Stomach (tissue), 9 donors: ENCODE results near the gene TBC1D10B. TPM values are rescaled to one million over a fixed set of nuclear protein-coding genes. Genes with fewer than 3 reads are reported as not detected.

Source experiments
- DNase-seq, 2 donors: peaks; one replicate each; pipeline versions ENCODE4 v3.0.0 to v3.0.0-alpha.2; 2013 to 2019
- H3K27ac ChIP-seq, 5 donors: fragments of 200-600 bp in 4 of 5; sonication (generic) in 4 of 5; one replicate each; pipeline ENCODE4 v1.5.1; 2013 to 2019; ENCODE audit warnings: mild to moderate bottlenecking in 1 of 5, moderate library complexity in 1 of 5
- H3K27me3 ChIP-seq, 3 donors: fragments of 200-600 bp; sonication (generic); one replicate each; pipeline ENCODE4 v1.5.1; 2017 to 2019; ENCODE audit warnings: mixed run types in 1 of 3
- H3K36me3 ChIP-seq, 4 donors: fragments of 200-600 bp; sonication (generic); 1 replicate in 3 of 4; 2 replicates in 1 of 4; pipeline ENCODE4 v1.5.1; 2016 to 2019
- H3K4me1 ChIP-seq, 4 donors: fragments of 200-600 bp; sonication (generic); one replicate each; pipeline ENCODE4 v1.5.1; 2016 to 2019
- H3K4me3 ChIP-seq, 4 donors: fragments of 200-600 bp; sonication (generic) in 3 of 4; one replicate each; pipeline ENCODE4 v1.5.1; 2016 to 2019; ENCODE audit warnings: mild to moderate bottlenecking in 1 of 4
- H3K9me3 ChIP-seq, 4 donors: fragments of 200-600 bp; sonication (generic); one replicate each; pipeline ENCODE4 v1.5.1; 2016 to 2019
- CTCF ChIP-seq, 7 experiments: fragments of 450-650 bp in 4 of 7; fragments of 200-600 bp in 3 of 7; sonication (generic) in 3 of 7; IDR thresholded peaks; one replicate each; pipeline ENCODE4 v1.5.1; 2016 to 2019; ENCODE audit warnings: antibody characterized with exemption in 7 of 7, control low read depth in 2 of 7, mild to moderate bottlenecking in 1 of 7
- EP300 ChIP-seq: sonication (generic); formaldehyde crosslinking; IDR thresholded peaks from one replicate; pipeline ENCODE4 v1.6.1; 2017; ENCODE audit warnings: antibody characterized with exemption
- POLR2A ChIP-seq, 4 donors: fragments of 450-650 bp; IDR thresholded peaks; one replicate each; pipeline ENCODE4 v1.6.1; 2016; ENCODE audit warnings: antibody characterized with exemption in 4 of 4, control low read depth in 2 of 4, mild to moderate bottlenecking in 1 of 4, moderate library complexity in 1 of 4
- POLR2AphosphoS5 ChIP-seq, 3 donors: sonication (generic); formaldehyde crosslinking; IDR thresholded peaks; one replicate each; pipeline ENCODE4 v1.6.1; 2016; ENCODE audit warnings: antibody characterized with exemption in 3 of 3
- WGBS, 5 donors: extraction: QIAGEN DNeasy Blood & Tissue Kit in 3 of 5; methylation state at CpG; one replicate each; pipeline versions ENCODE4 v1.1.5 to v1.1.7; 2013 to 2018; 5-methylcytosine and 5-hydroxymethylcytosine counted together
- intact Hi-C: fragments of 100-400 bp; cut with DNase I; formaldehyde crosslinking; loops from one replicate; pipeline ENCODE4 v1.15.1; 2023; ENCODE audit warnings: low total_unique reads
- polyA plus RNA-seq, 3 donors: library from polyadenylated mRNA; stranded (reverse); fragments of 200-250 nt; gene quantifications; one replicate each; pipeline ENCODE4 v1.2.3, GENCODE V29; 2013
- total RNA-seq, 5 donors: library from RNA; depleted of rRNA; stranded (reverse); fragments of >200 nt; gene quantifications; one replicate each; pipeline versions ENCODE4 v1.1.0 to v1.2.3, GENCODE V29; 2014 to 2016
- donor health status: healthy with polysubstance abuse.
- donor health status: Bipolar disorder and iron deficiency.
- donor health status: healthy.

The TBC1D10B gene
- total and polyA plus RNA-seq, 8 donors, result 20.5 to 89.2 (median 27.1) TPM

- peak within 1 kb of the TSS; percentile 82 to 92 (median 88) for H3K4me3 ChIP-seq
- H3K27ac ChIP-seq, result peak within 1 kb of the TSS; percentile 95 to 98 (median 97)
- H3K4me1 ChIP-seq, result peaks cover 49 to 72% (median 59%) of the 10 kb centered on the region in 4 donors
- WGBS, 5 donors, result 0 to 1% (median 0%) methylated on average over 35 to 45 of the region's 45 CpGs
- no peaks in the 10 kb centered on the region for H3K27me3 ChIP-seq
- H3K36me3 ChIP-seq, result peaks cover 50 to 71% (median 70%) of the 10 kb centered on the region in 4 donors
- no peaks in the 10 kb centered on the region for H3K9me3 ChIP-seq
- intact Hi-C loops, result no loop called here
- peak; percentile 96 to 99 for DNase-seq
- TF ChIP-seq POLR2AphosphoS5 (IDR thresholded peaks at IDR 0.05) (peak; percentile 85 to 98 (median 89)), CTCF (IDR thresholded peaks at IDR 0.05) (no peak)
Measured at GRCh38 chr16:30355144-30355953, 14.9 kb downstream of the TBC1D10B start, which contains the start of gene CD2BP2. CD2BP2 (minus strand) TSS chr16:30355308; CDS start chr16:30354681, 627 bp downstream.

GRCh38 chr16:30354423-30355143 lies 15.7 kb downstream of the TBC1D10B start:
- Histone ChIP-seq H3K27me3 (no peaks in the 10 kb centered on the region), H3K4me3 (peak overlapping the region; percentile 82 to 92 (median 88)), H3K36me3 (peaks cover 48 to 70% (median 68%) of the 10 kb centered on the region in 4 donors), H3K27ac (peak overlapping the region; percentile 95 to 98 (median 97)), H3K9me3 (no peaks in the 10 kb centered on the region), H3K4me1 (peaks cover 49 to 75% (median 59%) of the 10 kb centered on the region in 4 donors)
- TF ChIP-seq CTCF (IDR thresholded peaks at IDR 0.05) (no peak), POLR2AphosphoS5 (IDR thresholded peaks at IDR 0.05) (no peak), POLR2A (IDR thresholded peaks at IDR 0.05) (no peak), EP300 (no peak)
- DNase-seq, result no peak
- WGBS, 5 donors, result 0 to 2% (median 1%) methylated on average over 12 to 36 of the region's 36 CpGs
- intact Hi-C loops, result no loop called here

- WGBS, 5 donors, result 84 to 87% (median 85%) methylated on average over 20 to 23 of the region's 23 CpGs
- H3K27ac ChIP-seq, result peak overlapping the region in 4 of 5 donors; percentile 95 to 98 (median 97)
- H3K4me1 ChIP-seq, result peaks cover 49 to 75% (median 59%) of the 10 kb centered on the region in 4 donors
- intact Hi-C loops, result no loop called here
- no peak for DNase-seq
- H3K9me3 ChIP-seq, result no peaks in the 10 kb centered on the region
- no peaks in the 10 kb centered on the region for H3K27me3 ChIP-seq
- H3K4me3 ChIP-seq, result peak overlapping the region in 2 of 4 donors; percentile 89 to 92
- TF ChIP-seq POLR2A (IDR thresholded peaks at IDR 0.05) (no peak), POLR2AphosphoS5 (IDR thresholded peaks at IDR 0.05) (no peak), EP300 (no peak), CTCF (IDR thresholded peaks at IDR 0.05) (no peak)
- peaks cover 38 to 62% (median 58%) of the 10 kb centered on the region in 4 donors for H3K36me3 ChIP-seq
Measured at GRCh38 chr16:30353438-30354129, 16.7 kb downstream of the TBC1D10B start.
